Measurements from ENCODE around the gene APOF. TPM values are rescaled to one million over a fixed set of nuclear protein-coding genes. Genes with fewer than 3 reads are reported as not detected.

Gene APOF
- total and polyA plus RNA-seq, 2 of the 8 experiments (the other 6 are each of a cell fraction or from before 2014, with no cell fraction given), result not detected

DNA sequence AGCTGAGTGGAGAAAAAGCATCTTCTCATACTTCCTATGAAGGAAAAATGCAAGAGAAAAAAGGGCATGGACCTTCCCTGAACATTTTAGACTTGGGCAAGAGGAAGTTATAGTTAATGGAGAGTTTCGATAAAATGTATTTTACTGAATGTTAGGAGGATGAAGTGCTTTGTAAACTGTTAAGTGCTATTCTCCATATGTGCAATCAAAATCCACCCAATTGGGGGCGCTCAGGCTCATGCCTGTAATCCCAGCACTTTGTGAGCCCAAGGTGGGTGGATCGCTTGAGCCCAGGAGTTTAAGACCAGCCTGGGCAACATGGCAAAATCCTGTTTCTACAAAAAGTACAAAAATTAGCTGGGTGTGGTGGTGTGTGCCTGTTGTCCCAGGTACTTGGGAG, 45.0 kb downstream of the APOF start:
- CTCF ChIA-PET (ENCODE audit: partially characterized antibody), result interaction anchor here (0.6 to 4.7 kb wide), 20 partner anchors 8 to 274 kb away, joined by 3 to 38 read pairs (median 4); partner anchors contain the start of genes PAN2 and STAT2
- H3K4me3 ChIP-seq (ENCODE audit: extremely low read depth in 1 of 4, insufficient read depth in 2 of 4, low read depth in 3 of 4, low read length in 4 of 4), result no peak overlapping the region
- no peak overlapping the region for H4K5ac ChIP-seq (ENCODE audit: insufficient read length, low read depth, low read length)
- peaks cover 9% of the 10 kb centered on the region for H3K23me2 ChIP-seq (ENCODE audit: low read depth, low read length)
- no peak overlapping the region for H2BK15ac ChIP-seq (ENCODE audit: low read length)
- no peak overlapping the region for H2AK5ac ChIP-seq (ENCODE audit: low read depth, low read length)
- no peak for DNase-seq (ENCODE audit: low read depth in 1 of 2, low spot score in 2 of 2)
- H3K79me1 ChIP-seq (ENCODE audit: low read depth, low read length), result peaks cover 4% of the 10 kb centered on the region
- H3K79me2 ChIP-seq (ENCODE audit: control insufficient read depth in 1 of 2, insufficient read depth in 2 of 2, low read length in 2 of 2), result peaks cover 4 to 16% of the 10 kb centered on the region in 2 experiments; a peak in 3 of 4 replicates
- H4K91ac ChIP-seq (replicated peaks; ENCODE audit: insufficient read length, low read length), result no peak overlapping the region
- H3K36me3 ChIP-seq (ENCODE audit: control insufficient read depth in 2 of 4, insufficient read depth in 4 of 4, low read length in 3 of 4), result peaks cover 3 to 15% (median 8%) of the 10 kb centered on the region in 4 experiments; a peak in 6 of 8 replicates
- no peak overlapping the region for H3K27ac ChIP-seq (ENCODE audit: low read depth, low read length)
- no peak overlapping the region for H3K9ac ChIP-seq (replicated peaks in 1 of 4; ENCODE audit: extremely low read depth in 1 of 4, low read depth in 3 of 4, low read length in 3 of 4)
- no peaks in the 10 kb centered on the region for H3K9me3 ChIP-seq (ENCODE audit: insufficient read depth in 2 of 2, low read depth in 1 of 2, low read length in 1 of 2)
- no peak overlapping the region for H2BK20ac ChIP-seq (ENCODE audit: low read length)
- no peak overlapping the region for H3K23ac ChIP-seq (ENCODE audit: insufficient read length)
- H3K4me1 ChIP-seq (replicated peaks in 1 of 4; ENCODE audit: control insufficient read depth in 3 of 4, insufficient read depth in 4 of 4, low read length in 3 of 4), result peaks cover 0 to 6% (median 3%) of the 10 kb centered on the region in 4 experiments; a peak in 5 of 7 replicates
- no peak overlapping the region for H2BK12ac ChIP-seq (ENCODE audit: low read depth, low read length)
- H3K4ac ChIP-seq (replicated peaks; ENCODE audit: insufficient read length, low read depth, low read length), result no peak overlapping the region
- H3K27me3 ChIP-seq (replicated peaks in 1 of 4; ENCODE audit: control insufficient read depth in 3 of 4, extremely low read depth in 1 of 4, insufficient read depth in 3 of 4, low read length in 3 of 4), result no peaks in the 10 kb centered on the region
- no peak overlapping the region for H2AFZ ChIP-seq (ENCODE audit: low read length)
- no peaks in the 10 kb centered on the region for H4K20me1 ChIP-seq (replicated peaks in 1 of 2; ENCODE audit: control insufficient read depth in 1 of 2, insufficient read depth in 2 of 2, low read length in 2 of 2)
- no peak overlapping the region for H2BK120ac ChIP-seq (replicated peaks; ENCODE audit: low read depth, low read length)
- TF ChIP-seq ASH2L (IDR thresholded peaks at IDR 0.05; ENCODE audit: low read length) (no peak), MAFK (IDR thresholded peaks at IDR 0.05; ENCODE audit: low read depth, low read length) (no peak), SIX5 (IDR thresholded peaks at IDR 0.05; ENCODE audit: low read depth, low read length) (no peak), KDM5A (IDR thresholded peaks at IDR 0.05; ENCODE audit: low read length) (no peak), POU5F1 (IDR thresholded peaks at IDR 0.05; ENCODE audit: low read depth, low read length) (no peak), RAD21 (IDR thresholded peaks at IDR 0.05 in 1 of 2, conservative IDR thresholded peaks at IDR 0.05 in 1 of 2; ENCODE audit: low read depth in 2 of 2, low read length in 2 of 2) (peak; percentile 51 to 61)
- TF ChIP-seq, protein P1, sequence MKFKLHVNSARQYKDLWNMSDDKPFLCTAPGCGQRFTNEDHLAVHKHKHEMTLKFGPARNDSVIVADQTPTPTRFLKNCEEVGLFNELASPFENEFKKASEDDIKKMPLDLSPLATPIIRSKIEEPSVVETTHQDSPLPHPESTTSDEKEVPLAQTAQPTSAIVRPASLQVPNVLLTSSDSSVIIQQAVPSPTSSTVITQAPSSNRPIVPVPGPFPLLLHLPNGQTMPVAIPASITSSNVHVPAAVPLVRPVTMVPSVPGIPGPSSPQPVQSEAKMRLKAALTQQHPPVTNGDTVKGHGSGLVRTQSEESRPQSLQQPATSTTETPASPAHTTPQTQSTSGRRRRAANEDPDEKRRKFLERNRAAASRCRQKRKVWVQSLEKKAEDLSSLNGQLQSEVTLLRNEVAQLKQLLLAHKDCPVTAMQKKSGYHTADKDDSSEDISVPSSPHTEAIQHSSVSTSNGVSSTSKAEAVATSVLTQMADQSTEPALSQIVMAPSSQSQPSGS (IDR thresholded peaks at IDR 0.05; ENCODE audit: low read length), result no peak
- TF ChIP-seq, protein P2, sequence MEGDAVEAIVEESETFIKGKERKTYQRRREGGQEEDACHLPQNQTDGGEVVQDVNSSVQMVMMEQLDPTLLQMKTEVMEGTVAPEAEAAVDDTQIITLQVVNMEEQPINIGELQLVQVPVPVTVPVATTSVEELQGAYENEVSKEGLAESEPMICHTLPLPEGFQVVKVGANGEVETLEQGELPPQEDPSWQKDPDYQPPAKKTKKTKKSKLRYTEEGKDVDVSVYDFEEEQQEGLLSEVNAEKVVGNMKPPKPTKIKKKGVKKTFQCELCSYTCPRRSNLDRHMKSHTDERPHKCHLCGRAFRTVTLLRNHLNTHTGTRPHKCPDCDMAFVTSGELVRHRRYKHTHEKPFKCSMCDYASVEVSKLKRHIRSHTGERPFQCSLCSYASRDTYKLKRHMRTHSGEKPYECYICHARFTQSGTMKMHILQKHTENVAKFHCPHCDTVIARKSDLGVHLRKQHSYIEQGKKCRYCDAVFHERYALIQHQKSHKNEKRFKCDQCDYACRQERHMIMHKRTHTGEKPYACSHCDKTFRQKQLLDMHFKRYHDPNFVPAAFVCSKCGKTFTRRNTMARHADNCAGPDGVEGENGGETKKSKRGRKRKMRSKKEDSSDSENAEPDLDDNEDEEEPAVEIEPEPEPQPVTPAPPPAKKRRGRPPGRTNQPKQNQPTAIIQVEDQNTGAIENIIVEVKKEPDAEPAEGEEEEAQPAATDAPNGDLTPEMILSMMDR (IDR thresholded peaks at IDR 0.05; ENCODE audit: control extremely low read depth in 1 of 3, insufficient read depth in 1 of 3, low read depth in 1 of 3, low read length in 3 of 3), result peak; percentile 21 to 52 (median 46)
- TF ChIP-seq, protein P3, sequence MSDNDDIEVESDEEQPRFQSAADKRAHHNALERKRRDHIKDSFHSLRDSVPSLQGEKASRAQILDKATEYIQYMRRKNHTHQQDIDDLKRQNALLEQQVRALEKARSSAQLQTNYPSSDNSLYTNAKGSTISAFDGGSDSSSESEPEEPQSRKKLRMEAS (IDR thresholded peaks at IDR 0.05), result no peak
- H2BK5ac ChIP-seq (ENCODE audit: low read depth, low read length), result no peak overlapping the region
- H3K18ac ChIP-seq (ENCODE audit: extremely low read depth, low read length), result no peak overlapping the region
- FAIRE-seq, result no peak
- H3K4me2 ChIP-seq (ENCODE audit: insufficient read depth in 1 of 2, low read depth in 2 of 2, low read length in 2 of 2), result no peak overlapping the region
- no peak overlapping the region for H3K14ac ChIP-seq (ENCODE audit: insufficient read length)
- H4K8ac ChIP-seq (ENCODE audit: extremely low read depth, insufficient read depth, low read length), result no peak overlapping the region
- POLR2A ChIA-PET (ENCODE audit: partially characterized antibody), result interaction anchor here (0.7 to 3.9 kb wide), 8 partner anchors 9 to 213 kb away, joined by 3 to 37 read pairs (median 4); partner anchors contain the start of genes CS, IL23A, PA2G4 and PAN2
- no peak overlapping the region for H3K56ac ChIP-seq (replicated peaks; ENCODE audit: insufficient read length, low read depth, low read length)
- WGBS, 2 experiments (ENCODE audit: extremely low coverage in 1 of 2, insufficient coverage in 1 of 2, insufficient read length in 1 of 2, insufficient replicate concordance in 2 of 2, low coverage in 1 of 2, low lambda C conversion rate in 2 of 2, missing lambda C conversion rate in 1 of 2), result 63 to 100% methylated on average over 1 to 3 of the region's 3 CpGs
